Stimulated activated CD8-positive, alpha-beta memory T cell treated with anti-CD3 and anti-CD28 coated beads, Interleukin-7, amount 100 ng/mL, for 4 hours (primary cell): Measurements from ENCODE around the gene SIGLEC11.
"Not testable (repeated sequence)": the region's sequence is repeated elsewhere in the genome, so short reads cannot be mapped to it uniquely, and the experiment has no call there.

Source experiments
- DNase-seq, 2 donors: peaks; one replicate each; pipeline ENCODE4 v3.0.0-alpha.2; 2020; ENCODE audit warnings: low read depth in 2 of 2

SIGLEC11 gene

DNA sequence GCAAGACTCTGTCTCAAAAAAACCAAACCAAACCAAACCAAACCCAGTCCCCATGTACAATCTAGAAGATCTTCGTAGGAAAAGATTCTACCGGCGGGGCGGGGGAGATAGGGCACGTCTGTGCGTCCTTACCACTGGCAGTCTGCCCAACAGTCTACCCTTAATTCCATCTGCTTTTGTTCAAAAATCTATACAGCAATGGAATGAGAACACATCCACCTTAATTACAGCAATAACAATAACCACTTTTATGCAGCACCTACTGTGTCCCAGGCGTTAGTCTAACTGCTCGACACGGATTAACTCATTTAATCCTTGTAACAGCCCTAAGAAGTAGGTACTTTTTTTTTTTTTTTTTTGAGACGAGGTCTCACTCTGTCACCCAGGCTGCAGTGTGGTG lies 34.5 kb downstream of the SIGLEC11 start:
- DNase-seq, result no peak

DNA sequence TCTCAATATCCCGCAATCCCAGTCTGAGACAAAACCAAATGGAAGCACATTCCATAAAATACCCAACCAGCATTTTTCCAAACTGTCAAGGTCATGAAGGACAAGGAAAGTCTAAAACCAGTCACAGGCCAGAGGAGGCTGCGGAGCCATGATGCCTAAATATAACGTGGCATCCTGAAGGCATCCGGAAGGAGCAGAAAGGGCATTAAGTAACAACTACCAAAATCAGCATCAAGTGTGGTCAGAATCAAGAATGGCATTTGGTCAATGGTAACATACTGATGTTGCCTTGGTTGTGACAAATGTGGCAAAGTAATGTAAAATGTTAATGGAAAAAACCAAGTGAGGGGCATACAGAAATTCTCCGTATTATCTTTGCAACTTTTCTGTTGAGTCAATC lies 35.5 kb downstream of the SIGLEC11 start:
- DNase-seq, result no peak

DNA sequence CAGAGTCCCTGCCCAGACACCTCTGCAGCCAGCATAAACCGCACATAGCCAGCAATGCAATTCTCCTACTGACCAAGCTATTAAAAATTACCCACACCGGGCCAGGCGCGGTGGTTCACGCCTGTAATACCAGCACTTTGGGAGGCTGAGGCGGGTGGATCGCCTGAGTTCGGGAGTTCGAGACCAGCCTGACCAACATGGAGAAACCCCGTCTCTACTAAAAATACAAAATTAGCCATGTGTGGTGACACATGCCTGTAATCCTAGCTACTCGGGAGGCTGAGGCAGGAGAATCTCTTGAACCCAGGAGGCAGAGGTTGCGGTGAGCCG lies 36.1 kb downstream of the SIGLEC11 start:
- not testable (repeated sequence) for DNase-seq

DNA sequence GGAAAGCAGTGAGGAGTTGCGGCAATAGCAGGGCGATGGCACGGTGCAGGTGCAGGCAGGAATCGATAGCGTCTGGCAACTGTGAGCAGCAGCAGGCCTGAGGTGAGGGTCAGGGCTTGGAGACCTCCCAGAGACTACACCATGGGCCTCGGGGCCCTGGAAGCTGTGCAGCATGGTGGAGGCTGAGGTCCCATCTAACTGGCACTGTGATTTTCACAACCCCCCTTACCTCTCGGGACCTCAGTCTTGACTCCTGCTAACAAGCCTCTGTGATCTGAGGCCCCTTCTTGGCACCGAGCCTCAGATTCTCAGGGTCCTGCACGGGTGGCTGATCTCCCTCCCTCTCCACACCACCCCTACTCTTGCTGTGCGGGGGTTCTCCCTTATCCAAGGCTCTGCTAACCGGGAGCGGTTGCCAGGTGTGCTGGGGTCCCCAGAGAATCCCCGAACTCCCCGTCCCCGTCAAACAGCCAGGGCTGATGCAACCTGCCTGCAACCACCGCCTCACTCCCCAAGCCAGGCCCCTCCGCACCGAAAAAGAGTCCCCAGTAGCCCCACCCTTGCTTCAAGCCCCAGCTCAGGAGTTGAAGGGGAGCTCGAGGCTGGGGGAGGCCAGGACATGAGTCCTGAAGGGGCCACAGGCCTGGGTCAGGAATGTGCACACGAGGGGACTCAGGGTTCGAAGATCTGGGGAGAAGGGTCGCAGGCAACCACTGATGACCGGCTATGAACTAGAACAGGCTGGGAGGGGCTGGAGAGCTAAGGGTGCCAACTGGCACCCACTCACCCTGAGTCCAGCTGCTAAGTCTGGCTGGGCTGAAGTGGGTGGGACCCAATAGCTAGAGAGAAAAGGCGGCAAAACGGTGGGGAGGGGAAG lies 36.7 kb downstream of the SIGLEC11 start:
- DNase-seq, result no peak

DNA sequence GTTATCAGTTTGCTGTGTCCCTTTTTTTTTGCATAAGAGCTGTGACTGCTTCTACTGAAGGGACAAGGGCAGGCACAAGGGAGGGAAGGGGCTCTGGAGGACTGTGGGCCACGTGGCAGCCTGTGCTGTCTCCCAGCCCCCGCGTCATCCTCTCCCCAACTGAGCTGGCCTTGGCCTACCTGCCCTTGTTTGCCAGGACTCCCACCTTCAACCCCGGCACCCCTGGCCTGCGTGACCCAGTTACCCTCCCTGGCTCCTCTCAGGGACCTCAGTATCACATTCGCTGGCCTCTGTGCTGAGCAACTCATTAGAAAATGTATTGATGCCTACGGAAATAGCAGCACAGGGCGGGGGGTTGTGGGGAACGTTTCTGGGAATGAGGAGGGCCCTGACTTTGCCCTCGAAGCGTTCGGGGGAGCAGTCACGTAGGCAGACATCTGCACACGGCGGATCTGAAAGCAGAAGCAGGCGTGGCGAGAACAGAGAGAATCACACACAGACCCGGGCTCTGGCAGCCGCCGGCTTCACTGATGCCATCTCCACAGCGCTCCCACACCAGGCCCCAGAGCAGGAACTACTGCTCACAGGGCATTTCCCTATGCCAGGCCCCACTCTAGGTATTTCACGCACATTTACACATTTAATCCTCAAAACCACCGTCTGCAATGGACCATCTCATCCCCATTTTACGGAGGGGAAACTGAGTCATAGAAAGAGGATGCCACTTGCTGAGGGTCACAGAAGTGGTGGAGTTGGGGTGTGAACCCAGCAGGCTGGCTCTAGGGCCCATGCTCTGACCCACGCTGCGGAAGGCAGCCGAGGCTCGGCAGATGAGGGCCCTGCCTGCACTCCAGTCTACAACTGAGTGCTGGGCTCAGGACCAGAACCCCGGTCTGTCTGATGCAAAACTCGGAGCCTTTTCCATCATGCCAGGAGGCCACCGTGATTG lies 37.6 kb downstream of the SIGLEC11 start:
- DNase-seq, result no peak

DNA sequence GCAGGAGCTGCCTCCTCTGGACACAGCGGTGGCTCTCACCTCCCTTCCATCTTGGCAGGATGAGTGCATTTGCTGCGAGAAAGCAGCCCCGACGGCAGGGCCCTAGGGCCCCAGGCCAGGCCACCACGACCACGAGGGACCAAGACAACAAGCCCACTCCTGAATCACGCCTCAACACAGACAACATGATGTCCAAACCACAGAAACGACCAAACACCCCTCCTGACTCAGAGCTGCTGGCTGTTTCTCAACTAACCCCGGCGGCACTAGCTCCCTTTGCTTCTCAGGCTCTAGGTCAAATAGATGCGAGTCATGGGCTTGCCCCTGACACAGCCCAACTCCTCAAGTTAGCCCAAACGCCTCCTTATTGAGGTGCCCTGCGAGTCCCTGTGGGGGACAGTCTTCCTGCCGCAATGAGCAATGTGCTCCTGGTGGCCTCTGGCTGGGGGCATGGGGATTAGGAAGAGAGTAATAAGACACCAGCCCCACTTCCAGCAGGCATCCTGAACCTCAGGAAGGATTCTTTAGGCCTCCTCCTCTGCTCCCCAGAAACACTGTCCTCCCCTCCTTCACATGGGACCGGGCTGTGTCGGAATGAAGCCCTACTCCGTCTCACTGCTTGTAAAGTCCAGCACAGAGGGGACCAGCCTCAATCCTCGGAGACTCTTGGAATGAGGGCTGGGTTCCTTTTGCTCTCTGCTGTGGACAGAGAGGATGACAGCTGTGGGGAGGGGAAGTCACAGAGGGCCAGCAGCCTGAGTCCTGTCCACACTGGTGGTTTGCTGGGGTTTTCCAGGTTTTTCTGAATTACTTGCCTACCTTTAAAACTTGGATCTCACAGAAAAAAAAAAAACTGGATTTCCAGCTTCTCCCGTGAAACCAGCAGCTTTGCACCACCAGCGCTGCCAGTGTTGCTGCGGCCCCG lies 38.8 kb downstream of the SIGLEC11 start:
- DNase-seq, result no peak

DNA sequence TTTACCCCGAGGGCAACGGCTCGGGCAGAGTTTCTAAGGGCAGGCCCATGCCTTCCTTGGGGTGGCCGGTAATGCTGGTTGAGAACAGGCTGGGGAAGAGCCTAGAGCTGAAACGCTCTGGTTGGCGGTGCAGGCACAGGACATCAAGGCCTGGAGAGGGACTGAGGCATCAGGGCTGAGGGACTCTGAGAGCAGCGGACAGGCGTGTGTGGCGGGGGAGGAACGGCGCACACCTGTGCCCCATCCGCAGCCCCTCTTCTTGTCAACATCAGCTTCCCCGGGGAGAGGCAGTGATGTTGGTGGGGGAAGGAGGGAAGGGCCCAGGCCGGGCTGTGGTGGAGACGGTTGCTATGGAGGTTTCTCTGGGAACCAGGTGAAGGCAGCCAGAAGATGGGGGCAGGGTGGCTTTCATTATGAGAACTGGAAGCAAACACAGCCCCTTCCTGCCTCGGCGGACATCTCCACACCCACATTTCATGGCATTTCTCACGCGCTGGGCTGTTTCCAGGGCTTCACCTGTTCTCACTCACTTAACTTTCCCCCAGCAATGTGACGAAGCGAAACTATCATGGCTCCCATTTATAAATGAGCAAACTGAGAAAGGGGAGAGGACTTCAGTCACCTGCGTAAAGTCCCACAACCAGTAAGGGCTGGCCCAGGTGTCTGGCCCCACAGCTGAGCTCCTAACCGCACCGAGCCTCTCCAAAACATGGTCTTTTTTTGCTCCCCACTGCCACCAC lies 40.2 kb downstream of the SIGLEC11 start:
- DNase-seq, result no peak

DNA sequence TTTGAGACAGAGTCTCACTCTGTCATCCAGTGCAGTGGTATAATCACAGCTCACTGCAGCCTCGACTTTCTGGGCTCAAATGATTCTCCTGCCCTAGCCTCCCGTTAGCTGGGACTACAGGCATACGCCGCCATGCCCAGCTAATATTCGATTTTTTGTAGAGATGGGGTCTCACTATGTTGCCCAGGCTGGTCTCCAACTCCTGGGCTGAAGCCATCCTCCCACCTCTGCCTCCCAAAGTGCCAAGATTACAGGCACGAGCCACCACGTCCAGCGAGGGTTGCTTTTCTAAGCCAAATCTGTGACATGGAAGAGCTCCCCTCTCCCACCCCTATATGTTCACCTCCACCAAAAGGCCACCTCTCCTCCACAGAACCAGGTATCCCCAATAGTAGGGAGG lies 42.9 kb downstream of the SIGLEC11 start:
- DNase-seq, result no peak

DNA sequence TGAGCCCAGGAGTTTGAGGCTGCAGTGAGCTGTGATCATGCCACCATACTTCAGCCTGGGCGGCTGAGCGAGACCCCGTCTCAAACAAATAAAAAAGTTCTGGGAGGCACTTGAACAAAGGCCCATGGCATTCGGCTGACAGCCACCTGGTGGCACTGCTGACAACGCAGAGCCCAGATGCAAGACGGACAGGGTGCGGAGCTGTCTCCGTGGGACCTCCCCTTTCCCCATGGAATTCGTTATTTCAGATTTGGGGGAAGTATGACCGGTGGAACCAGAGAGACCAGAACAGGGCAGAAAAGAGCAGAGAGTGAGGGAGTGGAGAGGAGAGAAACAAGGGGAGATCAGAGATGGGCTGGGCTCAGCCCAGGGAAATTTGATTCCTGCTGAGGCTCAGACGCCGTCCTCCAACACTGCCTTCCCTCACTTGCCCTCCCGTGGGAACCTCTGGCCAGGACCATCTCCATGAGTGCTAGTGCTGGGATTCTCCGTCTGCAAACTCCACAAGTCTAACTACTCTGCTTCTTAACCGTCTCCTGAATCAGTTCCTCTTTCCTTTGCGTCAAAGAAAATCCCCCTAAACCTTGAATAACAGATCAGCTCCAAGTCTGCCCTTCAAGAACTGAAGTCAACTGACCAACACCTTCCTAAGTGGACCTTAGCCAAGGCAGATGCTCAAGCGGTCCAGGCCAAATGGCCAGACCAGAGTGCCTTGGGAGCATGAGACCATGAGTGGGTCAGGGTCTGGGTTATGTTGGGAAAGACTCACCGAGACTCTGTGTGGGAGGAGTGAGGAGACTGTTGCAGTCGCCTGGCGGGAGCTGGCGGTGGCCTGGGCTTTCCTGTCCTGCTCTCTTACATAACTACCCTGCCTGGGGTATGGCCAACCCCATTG lies 43.9 kb downstream of the SIGLEC11 start:
- no peak for DNase-seq

DNA sequence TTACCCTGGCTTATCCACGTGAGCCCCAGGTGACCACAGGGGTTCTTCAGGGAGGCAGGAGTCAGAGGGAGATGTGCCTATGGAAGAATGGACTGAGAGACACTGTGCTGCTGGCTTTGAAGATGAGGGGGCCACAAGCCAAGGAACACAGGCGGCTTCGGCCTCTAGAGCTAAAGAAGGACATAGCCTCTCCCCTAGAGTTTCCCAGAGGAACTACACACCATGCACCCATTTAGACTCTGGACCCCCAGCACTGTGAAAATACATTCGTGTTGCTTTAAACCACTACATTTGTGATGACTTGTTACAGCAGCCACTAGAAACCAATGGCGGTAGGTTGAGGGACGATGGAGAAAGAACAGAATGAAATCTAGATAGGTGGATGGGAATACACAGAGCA lies 45.7 kb downstream of the SIGLEC11 start:
- DNase-seq, result no peak

DNA sequence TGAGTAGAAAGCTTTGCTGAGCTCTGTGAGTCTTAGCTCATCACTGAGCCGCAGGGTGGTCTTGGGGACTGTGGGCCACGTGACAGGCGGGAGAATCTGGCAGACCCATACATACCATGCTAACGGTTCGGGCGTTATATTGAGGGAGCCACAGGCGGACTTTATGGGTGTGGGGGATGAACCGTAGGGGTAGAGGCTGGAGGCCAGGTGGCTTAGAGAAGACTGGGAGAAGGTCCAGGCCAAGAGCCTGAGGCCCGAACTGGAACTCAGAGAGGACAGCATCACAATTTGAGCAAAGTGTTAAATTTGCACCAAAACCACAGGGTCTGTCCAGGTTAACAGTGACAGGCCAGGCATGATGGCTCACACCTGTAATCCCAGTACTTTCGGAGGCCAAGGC lies 47.3 kb downstream of the SIGLEC11 start:
- no peak for DNase-seq

DNA sequence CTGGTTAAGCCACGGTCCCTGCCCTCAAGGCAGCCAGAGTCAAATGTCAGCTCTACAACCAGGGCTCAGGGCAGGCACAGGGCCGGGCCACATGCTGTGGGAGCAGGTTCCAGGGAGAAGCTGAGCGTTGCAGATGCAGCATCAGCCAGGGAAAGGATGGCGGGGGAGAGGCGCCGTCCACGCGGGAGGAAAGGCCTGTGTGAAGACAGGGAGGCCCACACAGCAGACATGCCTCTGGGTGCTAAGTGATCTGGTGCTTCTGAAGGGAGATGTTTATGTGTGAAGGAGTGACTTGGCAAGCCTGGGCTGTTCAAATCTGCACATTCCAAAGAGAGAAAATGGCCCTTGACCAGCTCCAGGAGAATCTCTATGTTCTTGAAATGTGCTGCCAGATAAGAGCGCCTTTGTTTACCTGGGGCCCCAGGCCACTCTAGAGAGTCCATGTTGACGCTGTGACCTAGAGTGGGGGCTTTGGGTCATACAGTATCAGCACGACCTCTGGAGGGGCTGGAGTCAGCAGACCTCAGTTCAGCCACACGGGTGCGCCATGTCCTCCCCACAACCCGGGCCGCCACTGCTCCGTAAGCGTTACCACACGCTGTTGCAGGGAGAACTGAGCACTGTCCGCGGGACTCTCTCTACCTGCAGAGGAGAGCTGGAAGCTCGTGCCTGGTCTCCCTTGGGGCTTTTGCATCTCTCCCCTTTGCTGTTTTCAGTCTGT lies 47.8 kb downstream of the SIGLEC11 start:
- no peak for DNase-seq

DNA sequence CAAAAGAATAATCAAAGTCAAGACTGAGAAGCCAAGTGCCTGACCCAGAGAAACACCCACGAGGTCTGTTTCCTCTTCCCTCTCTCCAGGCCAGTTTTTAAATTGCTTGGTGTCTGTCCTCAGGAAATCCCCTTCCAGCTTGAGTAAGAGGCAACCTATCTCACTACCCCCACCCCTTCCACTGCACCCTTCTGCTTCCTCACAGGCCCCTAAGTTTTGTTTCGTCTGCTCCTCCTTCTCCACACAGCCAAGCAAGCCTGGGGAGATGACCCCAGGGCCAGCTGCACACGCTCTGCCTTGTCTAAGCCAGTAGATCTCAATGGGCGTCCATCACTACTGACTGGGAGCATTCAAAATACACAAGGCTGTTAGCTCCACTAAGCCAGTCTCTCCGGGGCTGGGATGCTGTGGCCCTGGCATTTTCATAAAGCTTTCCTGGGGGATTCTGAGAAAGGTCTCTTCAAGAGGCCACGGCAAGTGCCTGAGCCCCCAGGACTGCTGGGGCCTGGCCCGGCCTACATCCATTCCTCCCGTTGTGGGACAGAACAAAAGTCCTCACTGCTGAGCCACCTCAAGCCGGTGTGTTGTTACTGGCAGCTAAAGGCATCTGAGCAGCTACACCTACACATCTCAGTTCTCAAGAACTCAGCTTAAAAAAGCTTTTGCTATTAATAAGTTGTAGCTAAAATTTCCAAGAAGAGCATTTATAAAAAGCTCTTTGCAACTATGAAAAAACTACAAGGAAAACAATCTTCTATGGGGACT lies 49.4 kb downstream of the SIGLEC11 start:
- DNase-seq, result no peak

DNA sequence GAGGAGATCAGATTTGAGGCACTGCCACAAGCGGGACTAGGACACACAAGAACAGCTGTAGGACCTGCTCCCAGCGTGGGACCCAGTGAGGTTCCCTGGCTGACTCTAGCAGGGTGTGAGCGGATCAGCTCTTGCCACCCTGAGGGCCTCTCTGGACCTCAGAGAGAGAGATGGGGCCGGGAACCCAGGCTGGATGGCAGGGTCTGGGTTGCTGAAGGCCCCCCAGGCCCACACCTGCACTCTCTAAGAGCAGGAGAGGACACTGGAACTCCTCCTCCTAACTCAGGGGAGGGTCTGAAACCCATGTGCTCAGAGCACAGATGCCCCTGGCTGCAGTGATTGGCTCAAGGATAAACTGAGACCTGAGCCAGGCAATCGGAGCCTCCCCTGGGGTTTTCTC lies 50.8 kb downstream of the SIGLEC11 start:
- no peak for DNase-seq

DNA sequence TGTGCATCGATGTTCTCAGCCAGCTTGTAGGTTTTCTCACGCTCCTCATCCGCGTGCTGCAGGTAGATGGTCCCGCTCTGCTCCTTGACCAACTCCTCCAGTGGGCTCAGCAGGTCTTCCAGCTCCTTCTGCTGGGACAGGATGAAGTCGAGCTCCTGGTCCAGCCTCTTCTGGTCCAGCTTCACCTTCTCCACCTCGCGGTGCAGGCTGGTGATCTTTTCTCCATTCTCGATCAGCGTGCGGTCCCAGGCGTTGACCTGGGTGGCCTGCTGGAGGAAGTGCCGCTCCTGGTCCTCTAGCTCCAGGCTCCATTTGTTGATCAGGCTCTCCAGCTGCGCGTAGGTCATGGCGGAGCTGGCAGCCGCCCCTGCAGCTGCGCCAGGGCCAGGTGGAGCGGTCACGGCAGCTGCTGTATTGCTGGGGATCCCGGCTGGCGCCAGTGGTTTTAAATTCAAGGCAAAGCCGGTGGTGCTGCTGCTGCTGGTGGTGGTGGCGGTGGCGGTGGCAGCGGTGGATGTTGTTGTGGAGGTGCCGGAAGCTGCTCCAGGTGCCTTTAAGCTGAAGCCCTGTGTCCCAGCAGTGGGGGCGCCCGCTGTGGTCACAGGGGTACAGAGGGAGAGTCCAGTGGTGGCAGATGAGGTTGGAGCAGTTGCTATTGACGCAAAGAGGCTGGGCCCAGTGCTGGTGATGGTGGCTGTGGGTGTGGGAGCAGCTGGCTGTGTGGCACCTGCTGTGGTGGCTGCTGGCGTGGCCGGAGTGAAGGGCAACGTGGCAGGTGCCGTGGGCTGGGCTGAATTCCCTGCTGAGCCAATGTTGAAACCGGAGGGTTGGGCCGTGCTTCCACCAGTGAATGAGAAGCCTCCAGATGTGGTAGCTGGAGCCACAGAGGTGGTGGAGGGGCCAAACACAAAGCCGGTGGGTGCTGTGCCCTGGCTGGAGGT lies 52.2 kb downstream of the SIGLEC11 start:
- DNase-seq, result no peak

DNA sequence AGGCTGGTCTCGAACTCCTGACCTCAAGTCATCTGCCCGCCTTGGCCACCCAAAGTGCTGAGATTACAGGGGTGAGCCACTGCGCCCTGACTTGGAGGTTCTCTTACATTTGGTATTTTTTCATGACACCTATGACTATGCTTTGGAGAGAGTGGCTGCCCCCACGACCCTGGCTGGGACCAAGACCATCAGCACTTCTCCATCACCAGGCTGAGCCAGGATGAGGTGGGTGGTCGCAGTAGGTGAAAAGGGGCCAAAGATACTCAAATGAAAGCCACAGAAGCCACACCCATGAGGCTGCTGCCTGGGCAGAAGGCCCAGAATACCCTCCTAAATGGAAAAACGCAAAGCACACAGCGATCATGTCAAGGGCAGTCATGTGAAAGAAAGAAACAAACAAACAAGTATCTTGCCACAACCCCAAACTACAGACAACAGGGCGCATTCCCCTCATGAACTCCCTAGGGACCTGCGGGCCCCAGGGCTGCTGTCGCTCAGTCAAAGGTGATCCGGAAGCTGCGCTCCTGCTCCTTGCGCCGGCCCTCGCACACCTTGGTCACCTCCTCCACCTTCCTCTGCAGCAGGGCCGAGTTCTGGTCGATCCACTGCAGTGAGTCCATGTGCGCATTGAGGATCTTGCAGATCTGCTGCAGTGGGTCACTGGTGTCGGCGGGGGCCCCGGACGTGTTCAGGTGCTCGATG lies 53.1 kb downstream of the SIGLEC11 start:
- no peak for DNase-seq
